K562 (cell line): ENCODE measurements around the gene CCAR1. TPM values are rescaled to one million over a fixed set of nuclear protein-coding genes. Genes with fewer than 3 reads are reported as not detected.

Experiments
- CBFA2T2 ChIP-seq: fragments of 450-650 bp; conservative IDR thresholded peaks from 2 replicates; pipeline ENCODE4 v1.6.1; 2017; ENCODE audit warnings: mild to moderate bottlenecking
- CTBP1 ChIP-seq: fragments of 450-650 bp; IDR thresholded peaks from 2 replicates; pipeline ENCODE4 v1.6.1; 2016; ENCODE audit warnings: borderline replicate concordance
- KDM2B ChIP-seq: fragments of 250-450 bp; sonication (Bioruptor Pico); IDR thresholded peaks from 2 replicates; pipeline ENCODE4 v1.8.0; 2021; ENCODE audit warnings: mild to moderate bottlenecking, moderate library complexity
- NFRKB ChIP-seq: fragments of 450-650 bp; IDR thresholded peaks from 2 replicates; pipeline ENCODE4 v1.6.1; 2016; ENCODE audit warnings: low read depth
- PKNOX1 ChIP-seq: fragments of 450-650 bp; IDR thresholded peaks from 2 replicates; pipeline ENCODE4 v1.6.1; 2016
- SMAD2 ChIP-seq: fragments of 150-350 bp; IDR thresholded peaks from 2 replicates; pipeline ENCODE4 v1.6.1; 2014; ENCODE audit warnings: low read depth, mild to moderate bottlenecking, low read length
- ZBTB49 ChIP-seq: sonication (generic); formaldehyde crosslinking; IDR thresholded peaks from 2 replicates; pipeline ENCODE4 v1.8.0; 2022; ENCODE audit warnings: missing genetic modification reagents, mild to moderate bottlenecking, borderline replicate concordance
- ZNF561 ChIP-seq: fragments of 450-650 bp; formaldehyde crosslinking; conservative IDR thresholded peaks from 2 replicates; pipeline ENCODE4 v1.4.0; 2020; ENCODE audit warnings: mild to moderate bottlenecking, moderate library complexity
- polyA plus RNA-seq, 8 experiments: library from polyadenylated mRNA; depleted of rRNA in 4 of 8; stranded (reverse) in 5 of 8; unstranded in 3 of 8; fragments of >200 nt; fragmentation: Nextera tagmentation in 2 of 8; fragmentation: Illumina TruSeq in 1 of 8; extraction: Ambion mirVana in 2 of 8; extraction: Trizol in 1 of 8; gene quantifications; 2 replicates each; pipeline versions ENCODE4 v1.2.1 to v1.2.3, GENCODE V29; 2011 to 2014; ENCODE audit warnings: inconsistent platforms in 1 of 8, missing spikeins in 1 of 8
- total RNA-seq, 7 experiments: library from RNA; depleted of rRNA in 6 of 7; stranded (reverse); fragments of >200 nt in 6 of 7; fragmentation: Illumina TruSeq in 2 of 7; extraction: Trizol in 2 of 7; gene quantifications; 2 replicates each; pipeline versions ENCODE4 v1.2.1 to v1.2.3, GENCODE V29; 2011 to 2021; ENCODE audit warnings: low replicate concordance in 1 of 7
- TF ChIP-seq, protein P1 (sequence below): sonication (generic); formaldehyde crosslinking; IDR thresholded peaks from 2 replicates; pipeline ENCODE4 v1.8.0; 2022; ENCODE audit warnings: mild to moderate bottlenecking, missing genetic modification reagents
- TF ChIP-seq, protein P2 (sequence below): sonication (generic); formaldehyde crosslinking; IDR thresholded peaks from 2 replicates; pipeline ENCODE4 v1.8.0; 2022; ENCODE audit warnings: missing genetic modification reagents, mild to moderate bottlenecking, borderline replicate concordance

CCAR1 gene
- total and polyA plus RNA-seq, 9 of the 15 experiments (the other 6 are each of a cell fraction or from before 2014, with no cell fraction given) = 44.8 to 173 (median 111) TPM

DNA sequence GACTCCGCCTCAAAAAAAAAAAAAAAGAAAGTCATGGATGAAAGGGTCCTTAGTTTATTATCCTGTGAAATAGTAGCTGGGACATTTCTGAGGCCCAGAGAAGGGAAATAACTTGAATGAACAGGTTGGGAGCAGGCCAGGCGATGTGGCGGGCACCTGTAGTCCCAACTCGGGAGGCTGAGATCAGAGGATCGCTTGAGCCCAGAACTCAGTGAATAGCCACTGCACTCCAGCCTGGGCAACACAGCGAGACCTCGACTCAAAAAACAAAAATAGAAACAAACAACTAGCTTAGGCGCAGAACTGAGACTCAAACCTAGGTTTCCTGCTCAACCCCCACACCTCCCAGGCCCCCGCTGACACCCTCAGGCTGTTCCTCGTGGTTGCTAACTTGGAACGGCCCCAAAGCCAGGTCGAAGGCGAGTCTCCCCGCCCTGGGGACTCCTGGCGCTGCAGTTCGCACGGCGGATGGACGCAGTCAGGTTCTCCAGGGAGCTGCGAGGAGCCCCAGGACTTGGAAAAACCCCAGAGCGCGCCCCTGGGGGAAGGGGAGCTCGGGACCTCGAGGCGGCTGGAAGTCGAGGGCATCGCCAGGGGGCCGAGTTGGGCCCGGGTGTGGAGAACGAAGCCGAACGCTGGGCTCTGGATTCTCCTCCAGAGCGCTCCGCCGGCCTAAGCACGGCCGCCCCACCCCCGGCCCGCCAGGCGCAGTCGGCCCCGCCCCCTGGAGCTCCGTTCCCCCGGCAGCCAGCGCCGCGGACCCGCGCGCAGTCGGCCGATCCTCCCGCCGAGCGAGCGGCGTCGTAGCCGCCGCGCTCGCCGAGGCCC, 105.9 kb downstream of the CCAR1 start, which contains the start of gene STOX1 (continued):
- TF ChIP-seq, protein P1, sequence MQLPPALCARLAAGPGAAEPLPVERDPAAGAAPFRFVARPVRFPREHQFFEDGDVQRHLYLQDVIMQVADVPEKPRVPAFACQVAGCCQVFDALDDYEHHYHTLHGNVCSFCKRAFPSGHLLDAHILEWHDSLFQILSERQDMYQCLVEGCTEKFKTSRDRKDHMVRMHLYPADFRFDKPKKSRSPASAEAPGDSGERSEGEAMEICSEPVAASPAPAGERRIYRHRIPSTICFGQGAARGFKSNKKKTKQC (CRISPR knock-in tag) = no peak
- no peak for TF ChIP-seq SMAD2
- TF ChIP-seq NFRKB = no peak
- TF ChIP-seq KDM2B (CRISPR knock-in tag) = peak; percentile 95
- TF ChIP-seq CTBP1 = peak; percentile 82
- no peak for TF ChIP-seq PKNOX1
- TF ChIP-seq ZBTB49 (CRISPR knock-in tag) = no peak
- TF ChIP-seq, protein P2, sequence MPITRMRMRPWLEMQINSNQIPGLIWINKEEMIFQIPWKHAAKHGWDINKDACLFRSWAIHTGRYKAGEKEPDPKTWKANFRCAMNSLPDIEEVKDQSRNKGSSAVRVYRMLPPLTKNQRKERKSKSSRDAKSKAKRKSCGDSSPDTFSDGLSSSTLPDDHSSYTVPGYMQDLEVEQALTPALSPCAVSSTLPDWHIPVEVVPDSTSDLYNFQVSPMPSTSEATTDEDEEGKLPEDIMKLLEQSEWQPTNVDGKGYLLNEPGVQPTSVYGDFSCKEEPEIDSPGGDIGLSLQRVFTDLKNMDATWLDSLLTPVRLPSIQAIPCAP (CRISPR knock-in tag) = no peak
- no peak for TF ChIP-seq ZNF561 (CRISPR knock-in tag)
- no peak for TF ChIP-seq CBFA2T2
